ENCODE data around the gene ZNF561. TPM values are rescaled to one million over a fixed set of nuclear protein-coding genes. Genes with fewer than 3 reads are reported as not detected.

ZNF561 gene
- total RNA-seq, 2 donors from 2014 or later = 13.6 to 15.2 TPM

GRCh38 chr19:9566729-9567128 lies 54.3 kb downstream of the ZNF561 start:
- TF ChIP-seq CTCF (IDR thresholded peaks at IDR 0.05) = no peak
- no peaks in the 10 kb centered on the region for H3K27me3 ChIP-seq
- H3K36me3 ChIP-seq = peaks cover 73% of the 10 kb centered on the region
- H3K27ac ChIP-seq = no peak overlapping the region
- DNase-seq (ENCODE audit: low spot score) = no peak
- H3K4me3 ChIP-seq = no peak overlapping the region
- H3K4me1 ChIP-seq = no peaks in the 10 kb centered on the region
- peaks cover 37 to 100% of the 10 kb centered on the region in 2 donors for H3K9me3 ChIP-seq

GRCh38 chr19:9565900-9566705 lies 54.9 kb downstream of the ZNF561 start:
- DNase-seq (ENCODE audit: low spot score) = no peak
- Histone ChIP-seq H3K36me3 (peaks cover 79% of the 10 kb centered on the region), H3K4me1 (no peaks in the 10 kb centered on the region), H3K4me3 (no peak overlapping the region), H3K27me3 (no peaks in the 10 kb centered on the region), H3K9me3 (peaks cover 37 to 100% of the 10 kb centered on the region in 2 donors), H3K27ac (no peak overlapping the region)
- no peak for TF ChIP-seq CTCF (IDR thresholded peaks at IDR 0.05)

Other genes with a start within 250 kb of the ZNF561 start
- 1 to 10 TPM; 7.3 to 7.8 TPM for gene ZNF266, start 185.7 kb downstream of the ZNF561 start, total RNA-seq
- not detected for gene ZNF560, start 122.6 kb downstream of the ZNF561 start, total RNA-seq
- 1 to 10 TPM; 9.6 TPM for gene ZNF426, start 82.6 kb downstream of the ZNF561 start, total RNA-seq
- 10 to 100 TPM; 13.4 to 16.8 TPM for gene ZNF121, start 36.7 kb downstream of the ZNF561 start, total RNA-seq
- 10 to 100 TPM; 16.0 to 17.1 TPM for gene ZNF562, start 53.9 kb upstream of the ZNF561 start, total RNA-seq
- 1 to 10 TPM; 8.0 to 8.4 TPM for gene ZNF846, start 147.5 kb upstream of the ZNF561 start, total RNA-seq
- 10 to 100 TPM; 10.2 to 15.8 TPM for gene FBXL12, start 197.8 kb upstream of the ZNF561 start, total RNA-seq
- 100 to 1,000 TPM; 677 to 684 TPM for gene UBL5, start 206.7 kb upstream of the ZNF561 start, total RNA-seq
- gene PIN1, start 214.1 kb upstream of the ZNF561 start, total RNA-seq = 100 to 1,000 TPM; 111 to 125 TPM

All from right atrium auricular region (tissue), 2 donors.